ENCODE measurements around the gene KLK12. TPM values are rescaled to one million over a fixed set of nuclear protein-coding genes. Genes with fewer than 3 reads are reported as not detected.

KLK12 gene
- total RNA-seq, 1 experiment from 2014 or later = not detected

DNA sequence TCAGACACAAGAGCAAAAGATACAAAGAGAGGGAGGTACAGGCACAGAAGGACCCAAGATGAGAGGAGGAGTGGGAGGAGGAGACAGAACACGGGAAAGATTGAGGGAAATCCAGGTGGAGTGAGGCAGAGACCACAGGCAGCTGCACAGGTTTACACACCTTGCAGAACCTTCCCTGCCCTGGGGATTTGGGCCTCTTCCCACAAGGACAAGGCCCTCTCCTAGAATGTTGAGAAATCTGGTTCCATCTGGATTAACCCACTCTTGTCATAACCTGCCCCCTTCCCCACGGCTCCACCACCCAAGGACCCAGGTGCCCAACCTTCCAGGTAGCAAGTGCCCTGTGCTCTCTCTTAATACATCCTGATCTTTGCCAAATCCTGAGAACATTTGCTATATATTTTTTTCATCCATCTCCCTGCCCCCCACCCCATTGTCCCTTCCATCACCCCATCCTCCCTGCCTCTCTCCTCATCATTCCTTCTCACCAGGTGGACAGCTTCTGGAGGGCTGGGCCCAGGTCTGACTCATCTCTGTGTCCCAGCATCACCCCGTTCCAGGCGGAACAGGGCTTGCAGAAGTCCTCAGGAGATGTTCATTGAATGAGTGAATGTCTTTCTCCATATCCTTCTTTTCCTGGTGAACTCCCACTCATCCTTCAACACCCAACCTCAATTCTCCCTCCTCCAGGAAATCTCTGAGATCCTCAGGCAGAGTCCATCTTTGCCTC lies 24.6 kb downstream of the KLK12 start:
- POLR2A ChIA-PET (ENCODE audit: unreplicated experiment) = no interaction called here
- Histone ChIP-seq H3K9ac (ENCODE audit: low read length) (no peak overlapping the region), H3K36me3 (ENCODE audit: low read depth, low read length) (no peaks in the 10 kb centered on the region), H3F3A (ENCODE audit: low read length, unreplicated experiment) (no peaks in the 10 kb centered on the region), H3K9me3 (ENCODE audit: low read length) (0 out of 2 replicates have a peak, but pooled peaks cover 4% of the 10 kb centered on the region), H3K9me2 (replicated peaks; ENCODE audit: low read length) (no peaks in the 10 kb centered on the region), H3K4me2 (ENCODE audit: low read length) (no peak overlapping the region), H3K79me2 (ENCODE audit: low read length) (no peaks in the 10 kb centered on the region), H3K4me3 (ENCODE audit: low read length) (no peak overlapping the region), H4K20me1 (ENCODE audit: low read length) (no peaks in the 10 kb centered on the region), H2AFZ (ENCODE audit: low read length) (no peak overlapping the region), H3K27ac (ENCODE audit: low read length) (no peak overlapping the region), H3K27me3 (ENCODE audit: low read length) (no peaks in the 10 kb centered on the region), H3K4me1 (ENCODE audit: insufficient read depth, low read length) (peaks cover 19% of the 10 kb centered on the region; the same call in 1 of the 2 replicates)
- DNase-seq (peak; percentile 43), ATAC-seq (no peak; the same call in 1 of the 2 replicates)
- no TSS peak for BruUV-seq (replicated peaks)
- CTCF ChIA-PET = no interaction called here
- TF ChIP-seq EZH2phosphoT487 (IDR thresholded peaks at IDR 0.05; ENCODE audit: borderline replicate concordance, low read length) (no peak), EZH2 (IDR thresholded peaks at IDR 0.05; ENCODE audit: low read length, unreplicated experiment) (no peak)
- TF ChIP-seq, protein P1, sequence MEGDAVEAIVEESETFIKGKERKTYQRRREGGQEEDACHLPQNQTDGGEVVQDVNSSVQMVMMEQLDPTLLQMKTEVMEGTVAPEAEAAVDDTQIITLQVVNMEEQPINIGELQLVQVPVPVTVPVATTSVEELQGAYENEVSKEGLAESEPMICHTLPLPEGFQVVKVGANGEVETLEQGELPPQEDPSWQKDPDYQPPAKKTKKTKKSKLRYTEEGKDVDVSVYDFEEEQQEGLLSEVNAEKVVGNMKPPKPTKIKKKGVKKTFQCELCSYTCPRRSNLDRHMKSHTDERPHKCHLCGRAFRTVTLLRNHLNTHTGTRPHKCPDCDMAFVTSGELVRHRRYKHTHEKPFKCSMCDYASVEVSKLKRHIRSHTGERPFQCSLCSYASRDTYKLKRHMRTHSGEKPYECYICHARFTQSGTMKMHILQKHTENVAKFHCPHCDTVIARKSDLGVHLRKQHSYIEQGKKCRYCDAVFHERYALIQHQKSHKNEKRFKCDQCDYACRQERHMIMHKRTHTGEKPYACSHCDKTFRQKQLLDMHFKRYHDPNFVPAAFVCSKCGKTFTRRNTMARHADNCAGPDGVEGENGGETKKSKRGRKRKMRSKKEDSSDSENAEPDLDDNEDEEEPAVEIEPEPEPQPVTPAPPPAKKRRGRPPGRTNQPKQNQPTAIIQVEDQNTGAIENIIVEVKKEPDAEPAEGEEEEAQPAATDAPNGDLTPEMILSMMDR (conservative IDR thresholded peaks at IDR 0.05; ENCODE audit: low read depth, low read length) = no peak
- intact Hi-C loops (cut with micrococcal nuclease) = no loop called here

DNA sequence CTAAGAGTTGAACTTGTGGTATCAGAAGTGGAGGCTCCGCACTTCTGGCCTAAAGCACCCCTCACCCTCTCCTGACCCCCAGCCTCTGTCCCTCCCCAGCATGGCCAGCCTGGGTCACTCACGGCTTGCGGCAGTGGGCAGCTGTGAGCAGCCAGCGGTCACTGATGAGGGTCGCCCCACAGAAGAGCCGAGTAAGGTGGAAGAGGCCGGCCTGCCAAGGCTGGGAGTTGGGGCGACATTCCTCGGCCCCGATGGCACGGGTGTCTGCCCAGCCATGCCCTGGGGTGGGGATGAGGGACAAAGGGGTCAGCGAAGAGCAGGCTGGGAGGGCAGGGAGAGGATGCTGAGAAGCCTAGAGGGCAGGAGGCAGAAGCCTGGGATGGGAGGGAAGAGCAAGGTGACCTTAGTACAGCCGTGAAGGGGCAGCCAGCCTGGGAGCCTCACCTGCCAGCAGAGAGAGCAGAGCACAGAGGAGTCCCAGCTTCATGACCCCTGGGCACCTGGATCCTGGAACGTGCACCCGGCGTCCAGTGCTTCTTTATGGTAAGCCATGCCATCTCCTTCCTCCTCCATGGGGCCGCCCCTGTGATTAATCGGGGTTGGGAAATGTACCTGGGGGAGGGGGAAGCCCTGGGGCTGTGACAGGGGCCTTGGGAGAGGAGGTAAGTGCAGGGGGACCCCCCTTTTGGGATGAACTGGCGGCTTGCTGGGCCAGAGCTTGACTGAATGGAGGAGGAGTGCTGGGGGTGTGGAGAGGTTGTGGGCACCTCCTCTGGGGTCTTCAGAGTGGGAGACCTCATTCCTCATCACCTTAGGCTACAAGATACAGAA lies 25.5 kb downstream of the KLK12 start:
- H3K4me2 ChIP-seq (ENCODE audit: low read length) = no peak overlapping the region
- ATAC-seq = no peak
- no peaks in the 10 kb centered on the region for H3K27me3 ChIP-seq (ENCODE audit: low read length)
- POLR2A ChIA-PET (ENCODE audit: unreplicated experiment) = no interaction called here
- no peak overlapping the region for H3K4me3 ChIP-seq (ENCODE audit: low read length)
- peaks cover 19% of the 10 kb centered on the region; the same call in 1 of the 2 replicates for H3K4me1 ChIP-seq (ENCODE audit: insufficient read depth, low read length)
- BruUV-seq (replicated peaks) = no TSS peak
- H4K20me1 ChIP-seq (ENCODE audit: low read length) = no peaks in the 10 kb centered on the region
- no peaks in the 10 kb centered on the region for H3K36me3 ChIP-seq (ENCODE audit: low read depth, low read length)
- H3K79me2 ChIP-seq (ENCODE audit: low read length) = no peaks in the 10 kb centered on the region
- no peak overlapping the region for H2AFZ ChIP-seq (ENCODE audit: low read length)
- DNase-seq = no peak
- H3K27ac ChIP-seq (ENCODE audit: low read length) = no peak overlapping the region
- H3K9me2 ChIP-seq (replicated peaks; ENCODE audit: low read length) = no peaks in the 10 kb centered on the region
- H3F3A ChIP-seq (ENCODE audit: low read length, unreplicated experiment) = no peaks in the 10 kb centered on the region
- no peak overlapping the region for H3K9ac ChIP-seq (ENCODE audit: low read length)
- 0 out of 2 replicates have a peak, but pooled peaks cover 4% of the 10 kb centered on the region for H3K9me3 ChIP-seq (ENCODE audit: low read length)
- intact Hi-C loops (cut with micrococcal nuclease) = no loop called here
- no peak for TF ChIP-seq EZH2phosphoT487 (IDR thresholded peaks at IDR 0.05; ENCODE audit: borderline replicate concordance, low read length)
- TF ChIP-seq, protein P1 (conservative IDR thresholded peaks at IDR 0.05; ENCODE audit: low read depth, low read length) = no peak
- no peak for TF ChIP-seq EZH2 (IDR thresholded peaks at IDR 0.05; ENCODE audit: low read length, unreplicated experiment)
- CTCF ChIA-PET = no interaction called here
